HCT116 (cell line): ENCODE data around the gene RAPGEF1.
"Not testable (repeated sequence)": the region's sequence is repeated elsewhere in the genome, so short reads cannot be mapped to it uniquely, and the experiment has no call there.

Experiments used
- CBX3 ChIP-seq: IDR thresholded peaks from 2 replicates; pipeline ENCODE4 v1.6.1; 2012; ENCODE audit warnings: low read depth
- CEBPB ChIP-seq: IDR thresholded peaks from 2 replicates; pipeline ENCODE4 v1.6.1; 2012; ENCODE audit warnings: low read depth
- EGR1 ChIP-seq: IDR thresholded peaks from 2 replicates; pipeline ENCODE4 v1.6.1; 2012; ENCODE audit warnings: low read depth
- EZH2 ChIP-seq: fragments of 200-600 bp; sonication (generic); IDR thresholded peaks from 2 replicates; pipeline ENCODE4 v1.6.1; 2017; ENCODE audit warnings: antibody characterized with exemption, mixed run types
- FOSL1 ChIP-seq: IDR thresholded peaks from 2 replicates; pipeline ENCODE4 v1.6.1; 2012; ENCODE audit warnings: low read depth
- POLR2A ChIP-seq: IDR thresholded peaks from 2 replicates; pipeline ENCODE4 v1.7.0; 2011; ENCODE audit warnings: borderline replicate concordance; ENCODE audit not compliant: insufficient read depth, insufficient read length; ENCODE audit errors: extremely low read depth
- POLR2AphosphoS5 ChIP-seq: IDR thresholded peaks from 2 replicates; pipeline ENCODE4 v1.6.1; 2011; ENCODE audit warnings: mild to moderate bottlenecking, low read depth, low read length, moderate library complexity
- RAD21 ChIP-seq: IDR thresholded peaks from 2 replicates; pipeline ENCODE4 v1.6.1; 2012; ENCODE audit warnings: low read depth, mild to moderate bottlenecking
- ZFX ChIP-seq: fragments of 450-650 bp; IDR thresholded peaks from 2 replicates; pipeline ENCODE4 v1.6.1; 2017
- ZNF274 ChIP-seq: fragments of 200-500 bp; sonication (Bioruptor generic); IDR thresholded peaks from 2 replicates; pipeline ENCODE4 v1.6.1; 2014; ENCODE audit warnings: mild to moderate bottlenecking, low read depth, low read length, inconsistent platforms
- TF ChIP-seq, protein P1 (sequence below), 3 experiments: fragments of 200-600 bp in 1 of 3; sonication (generic) in 1 of 3; IDR thresholded peaks in 2 of 3; conservative IDR thresholded peaks in 1 of 3; 2 replicates each; pipeline ENCODE4 v1.5.1; 2012 to 2017; ENCODE audit warnings: low read depth in 2 of 3, low read length in 2 of 3, antibody characterized with exemption in 1 of 3, borderline replicate concordance in 1 of 3, control low read depth in 1 of 3, mild to moderate bottlenecking in 1 of 3, mixed read lengths in 1 of 3, mixed run types in 1 of 3, moderate library complexity in 1 of 3; ENCODE audit not compliant: insufficient read depth in 1 of 3
- TF ChIP-seq, protein P2 (sequence below): IDR thresholded peaks from 2 replicates; pipeline ENCODE4 v1.6.1; 2012; ENCODE audit warnings: low read depth
- TF ChIP-seq, protein P3 (sequence below): IDR thresholded peaks from 2 replicates; pipeline ENCODE4 v1.6.1; 2012

DNA sequence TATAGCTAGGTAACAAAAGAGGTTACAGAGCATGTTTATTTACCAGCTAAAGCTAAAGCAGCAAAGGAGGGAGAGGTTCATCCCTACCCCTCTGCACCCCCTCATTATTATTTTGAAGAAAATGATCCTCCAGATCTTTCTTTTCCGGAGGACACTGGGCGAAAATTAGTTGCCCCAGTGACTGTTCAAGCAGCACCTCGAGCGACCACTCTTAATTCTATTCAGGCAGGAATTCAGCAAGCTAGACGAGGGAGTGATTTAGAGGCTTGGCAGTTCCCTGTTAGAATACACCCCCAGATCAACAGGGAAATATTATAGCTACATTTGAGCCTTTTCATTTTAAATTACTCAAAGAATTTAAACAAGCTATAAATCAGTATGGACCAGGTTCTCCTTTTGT, 58.8 kb downstream of the RAPGEF1 start:
- TF ChIP-seq POLR2A, CBX3, EGR1, RAD21, EZH2, POLR2AphosphoS5, CEBPB, ZFX, ZNF274, FOSL1: not testable (repeated sequence)
- TF ChIP-seq, protein P1, sequence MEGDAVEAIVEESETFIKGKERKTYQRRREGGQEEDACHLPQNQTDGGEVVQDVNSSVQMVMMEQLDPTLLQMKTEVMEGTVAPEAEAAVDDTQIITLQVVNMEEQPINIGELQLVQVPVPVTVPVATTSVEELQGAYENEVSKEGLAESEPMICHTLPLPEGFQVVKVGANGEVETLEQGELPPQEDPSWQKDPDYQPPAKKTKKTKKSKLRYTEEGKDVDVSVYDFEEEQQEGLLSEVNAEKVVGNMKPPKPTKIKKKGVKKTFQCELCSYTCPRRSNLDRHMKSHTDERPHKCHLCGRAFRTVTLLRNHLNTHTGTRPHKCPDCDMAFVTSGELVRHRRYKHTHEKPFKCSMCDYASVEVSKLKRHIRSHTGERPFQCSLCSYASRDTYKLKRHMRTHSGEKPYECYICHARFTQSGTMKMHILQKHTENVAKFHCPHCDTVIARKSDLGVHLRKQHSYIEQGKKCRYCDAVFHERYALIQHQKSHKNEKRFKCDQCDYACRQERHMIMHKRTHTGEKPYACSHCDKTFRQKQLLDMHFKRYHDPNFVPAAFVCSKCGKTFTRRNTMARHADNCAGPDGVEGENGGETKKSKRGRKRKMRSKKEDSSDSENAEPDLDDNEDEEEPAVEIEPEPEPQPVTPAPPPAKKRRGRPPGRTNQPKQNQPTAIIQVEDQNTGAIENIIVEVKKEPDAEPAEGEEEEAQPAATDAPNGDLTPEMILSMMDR (IDR thresholded peaks at IDR 0.05 in 2 of 3, conservative IDR thresholded peaks at IDR 0.05 in 1 of 3; ENCODE audit: borderline replicate concordance in 1 of 3, insufficient read depth in 1 of 3, low read depth in 2 of 3, low read length in 2 of 3): not testable (repeated sequence)
- TF ChIP-seq, protein P2, sequence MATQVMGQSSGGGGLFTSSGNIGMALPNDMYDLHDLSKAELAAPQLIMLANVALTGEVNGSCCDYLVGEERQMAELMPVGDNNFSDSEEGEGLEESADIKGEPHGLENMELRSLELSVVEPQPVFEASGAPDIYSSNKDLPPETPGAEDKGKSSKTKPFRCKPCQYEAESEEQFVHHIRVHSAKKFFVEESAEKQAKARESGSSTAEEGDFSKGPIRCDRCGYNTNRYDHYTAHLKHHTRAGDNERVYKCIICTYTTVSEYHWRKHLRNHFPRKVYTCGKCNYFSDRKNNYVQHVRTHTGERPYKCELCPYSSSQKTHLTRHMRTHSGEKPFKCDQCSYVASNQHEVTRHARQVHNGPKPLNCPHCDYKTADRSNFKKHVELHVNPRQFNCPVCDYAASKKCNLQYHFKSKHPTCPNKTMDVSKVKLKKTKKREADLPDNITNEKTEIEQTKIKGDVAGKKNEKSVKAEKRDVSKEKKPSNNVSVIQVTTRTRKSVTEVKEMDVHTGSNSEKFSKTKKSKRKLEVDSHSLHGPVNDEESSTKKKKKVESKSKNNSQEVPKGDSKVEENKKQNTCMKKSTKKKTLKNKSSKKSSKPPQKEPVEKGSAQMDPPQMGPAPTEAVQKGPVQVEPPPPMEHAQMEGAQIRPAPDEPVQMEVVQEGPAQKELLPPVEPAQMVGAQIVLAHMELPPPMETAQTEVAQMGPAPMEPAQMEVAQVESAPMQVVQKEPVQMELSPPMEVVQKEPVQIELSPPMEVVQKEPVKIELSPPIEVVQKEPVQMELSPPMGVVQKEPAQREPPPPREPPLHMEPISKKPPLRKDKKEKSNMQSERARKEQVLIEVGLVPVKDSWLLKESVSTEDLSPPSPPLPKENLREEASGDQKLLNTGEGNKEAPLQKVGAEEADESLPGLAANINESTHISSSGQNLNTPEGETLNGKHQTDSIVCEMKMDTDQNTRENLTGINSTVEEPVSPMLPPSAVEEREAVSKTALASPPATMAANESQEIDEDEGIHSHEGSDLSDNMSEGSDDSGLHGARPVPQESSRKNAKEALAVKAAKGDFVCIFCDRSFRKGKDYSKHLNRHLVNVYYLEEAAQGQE: not testable (repeated sequence)
- TF ChIP-seq, protein P3, sequence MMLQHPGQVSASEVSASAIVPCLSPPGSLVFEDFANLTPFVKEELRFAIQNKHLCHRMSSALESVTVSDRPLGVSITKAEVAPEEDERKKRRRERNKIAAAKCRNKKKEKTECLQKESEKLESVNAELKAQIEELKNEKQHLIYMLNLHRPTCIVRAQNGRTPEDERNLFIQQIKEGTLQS: not testable (repeated sequence)
